ENCODE results near the gene TPT1. TPM values are rescaled to one million over a fixed set of nuclear protein-coding genes. Genes with fewer than 3 reads are reported as not detected.

Gene TPT1
- total RNA-seq, 1 donor from 2014 or later, result 5,010 TPM

DNA sequence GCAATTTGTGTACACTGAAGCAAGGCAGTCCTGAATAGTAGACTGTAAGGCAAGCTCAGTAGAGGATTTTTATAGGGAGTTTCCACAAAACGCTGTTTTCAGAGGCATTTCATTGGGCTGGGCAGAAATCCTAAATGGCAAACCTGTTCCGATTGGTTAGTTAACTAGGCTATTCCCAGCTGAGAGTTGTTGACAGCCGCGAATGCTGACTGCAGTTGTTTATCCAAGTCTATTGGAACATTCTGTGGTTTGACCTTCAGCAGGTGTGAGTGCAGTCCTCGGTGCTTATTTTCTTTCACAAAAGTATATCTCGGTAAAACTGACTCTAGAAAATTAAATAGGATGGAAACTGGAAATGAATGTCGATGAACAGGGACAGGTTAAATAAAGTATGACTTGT lies 45.4 kb downstream of the TPT1 start:
- ATAC-seq (no peak), DNase-seq (no peak)
- Histone ChIP-seq H3K27me3 (ENCODE audit: low read depth) (no peaks in the 10 kb centered on the region), H3K9me3 (no peaks in the 10 kb centered on the region), H3K4me1 (no peaks in the 10 kb centered on the region), H3K4me3 (no peak overlapping the region), H3K27ac (no peak overlapping the region), H3K36me3 (no peaks in the 10 kb centered on the region)
- TF ChIP-seq, protein P1, sequence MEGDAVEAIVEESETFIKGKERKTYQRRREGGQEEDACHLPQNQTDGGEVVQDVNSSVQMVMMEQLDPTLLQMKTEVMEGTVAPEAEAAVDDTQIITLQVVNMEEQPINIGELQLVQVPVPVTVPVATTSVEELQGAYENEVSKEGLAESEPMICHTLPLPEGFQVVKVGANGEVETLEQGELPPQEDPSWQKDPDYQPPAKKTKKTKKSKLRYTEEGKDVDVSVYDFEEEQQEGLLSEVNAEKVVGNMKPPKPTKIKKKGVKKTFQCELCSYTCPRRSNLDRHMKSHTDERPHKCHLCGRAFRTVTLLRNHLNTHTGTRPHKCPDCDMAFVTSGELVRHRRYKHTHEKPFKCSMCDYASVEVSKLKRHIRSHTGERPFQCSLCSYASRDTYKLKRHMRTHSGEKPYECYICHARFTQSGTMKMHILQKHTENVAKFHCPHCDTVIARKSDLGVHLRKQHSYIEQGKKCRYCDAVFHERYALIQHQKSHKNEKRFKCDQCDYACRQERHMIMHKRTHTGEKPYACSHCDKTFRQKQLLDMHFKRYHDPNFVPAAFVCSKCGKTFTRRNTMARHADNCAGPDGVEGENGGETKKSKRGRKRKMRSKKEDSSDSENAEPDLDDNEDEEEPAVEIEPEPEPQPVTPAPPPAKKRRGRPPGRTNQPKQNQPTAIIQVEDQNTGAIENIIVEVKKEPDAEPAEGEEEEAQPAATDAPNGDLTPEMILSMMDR (IDR thresholded peaks at IDR 0.05), result no peak
- intact Hi-C loops (cut with DNase I), result no loop called here

DNA sequence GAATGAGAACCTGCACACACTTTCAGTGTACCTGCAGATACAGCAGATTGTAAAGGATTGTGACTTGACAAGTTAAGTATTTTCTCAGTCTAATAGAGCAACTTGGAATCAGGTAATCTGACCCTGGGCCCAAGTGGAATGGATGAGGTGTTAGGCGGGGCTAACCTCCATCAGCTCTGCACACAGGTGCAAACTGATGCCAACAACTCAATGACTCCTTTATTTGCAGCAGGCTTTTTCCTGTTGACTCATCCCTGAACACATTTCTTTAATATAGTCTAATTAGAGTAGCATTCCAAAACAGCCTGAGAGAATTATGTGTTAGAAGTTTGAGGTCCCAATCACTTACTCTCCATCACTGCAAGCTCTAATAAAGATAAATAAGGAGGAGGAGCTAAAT lies 48.8 kb downstream of the TPT1 start:
- Histone ChIP-seq H3K4me1 (no peaks in the 10 kb centered on the region), H3K4me3 (no peak overlapping the region), H3K27ac (no peak overlapping the region), H3K27me3 (ENCODE audit: low read depth) (no peaks in the 10 kb centered on the region), H3K9me3 (no peaks in the 10 kb centered on the region), H3K36me3 (no peaks in the 10 kb centered on the region)
- ATAC-seq (peak in 1 of 2 donors; percentile 50), DNase-seq (no peak)
- TF ChIP-seq, protein P1 (IDR thresholded peaks at IDR 0.05), result no peak
- intact Hi-C loops (cut with DNase I), result no loop called here

DNA sequence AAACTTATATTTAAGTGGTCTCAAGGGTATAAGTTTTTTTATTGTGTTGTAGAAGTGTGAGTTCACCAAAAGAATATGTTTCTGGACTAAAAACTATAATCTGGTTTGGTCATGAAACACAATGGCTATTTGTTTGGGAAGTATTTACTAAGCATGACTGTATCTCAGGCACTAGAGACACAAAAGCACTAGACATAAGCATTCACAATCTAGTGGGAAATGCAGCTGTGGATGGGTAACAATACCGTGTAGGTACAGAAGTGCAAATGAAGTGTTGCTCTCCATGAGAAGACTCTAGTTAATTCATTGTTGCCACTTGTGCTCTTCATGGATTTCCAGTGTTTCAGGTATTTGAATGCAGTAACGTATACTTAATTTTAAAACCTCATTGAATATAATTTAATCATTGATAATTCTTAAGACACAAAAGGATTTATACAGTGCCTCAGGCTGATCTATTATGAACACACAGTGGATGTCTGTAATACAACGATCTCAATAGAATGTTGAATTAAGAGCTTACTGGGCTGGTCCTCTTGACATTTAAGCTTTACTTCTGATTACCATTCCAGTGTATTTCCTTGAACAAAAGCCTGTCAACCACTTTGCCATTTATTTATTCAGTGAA lies 50.9 kb downstream of the TPT1 start:
- no peak for ATAC-seq
- H3K4me1 ChIP-seq, result no peaks in the 10 kb centered on the region
- TF ChIP-seq, protein P1 (IDR thresholded peaks at IDR 0.05), result no peak
- intact Hi-C loops (cut with DNase I), result loop anchor here (10.0 kb wide), 1 partner anchor 245 kb away; no protein-coding TSS in a partner anchor
- no peak for DNase-seq
- H3K27me3 ChIP-seq (ENCODE audit: low read depth), result no peaks in the 10 kb centered on the region
- H3K27ac ChIP-seq, result no peak overlapping the region
- no peaks in the 10 kb centered on the region for H3K9me3 ChIP-seq
- no peaks in the 10 kb centered on the region for H3K36me3 ChIP-seq
- no peak overlapping the region for H3K4me3 ChIP-seq

Other genes starting within 250 kb of the TPT1 start
- gene GTF2F2, start 220.7 kb downstream of the TPT1 start, total RNA-seq, result 15.2 TPM
- gene KCTD4, start 140.1 kb downstream of the TPT1 start, total RNA-seq, result not detected
- gene SLC25A30, start 77.2 kb upstream of the TPT1 start, total RNA-seq, result 26.6 TPM
- gene COG3, start 123.8 kb upstream of the TPT1 start, total RNA-seq, result 21.9 TPM